Right forelimb (tissue), 1 donor: ENCODE results near the gene FGFRL1.
A peak's percentile ranks its signal among the peaks of the same experiment; 100 is the strongest.

Source experiments
- DNase-seq: peaks from one replicate; pipeline ENCODE4 v3.0.0-alpha.2; 2018

Gene FGFRL1, protein sequence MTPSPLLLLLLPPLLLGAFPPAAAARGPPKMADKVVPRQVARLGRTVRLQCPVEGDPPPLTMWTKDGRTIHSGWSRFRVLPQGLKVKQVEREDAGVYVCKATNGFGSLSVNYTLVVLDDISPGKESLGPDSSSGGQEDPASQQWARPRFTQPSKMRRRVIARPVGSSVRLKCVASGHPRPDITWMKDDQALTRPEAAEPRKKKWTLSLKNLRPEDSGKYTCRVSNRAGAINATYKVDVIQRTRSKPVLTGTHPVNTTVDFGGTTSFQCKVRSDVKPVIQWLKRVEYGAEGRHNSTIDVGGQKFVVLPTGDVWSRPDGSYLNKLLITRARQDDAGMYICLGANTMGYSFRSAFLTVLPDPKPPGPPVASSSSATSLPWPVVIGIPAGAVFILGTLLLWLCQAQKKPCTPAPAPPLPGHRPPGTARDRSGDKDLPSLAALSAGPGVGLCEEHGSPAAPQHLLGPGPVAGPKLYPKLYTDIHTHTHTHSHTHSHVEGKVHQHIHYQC

DNA sequence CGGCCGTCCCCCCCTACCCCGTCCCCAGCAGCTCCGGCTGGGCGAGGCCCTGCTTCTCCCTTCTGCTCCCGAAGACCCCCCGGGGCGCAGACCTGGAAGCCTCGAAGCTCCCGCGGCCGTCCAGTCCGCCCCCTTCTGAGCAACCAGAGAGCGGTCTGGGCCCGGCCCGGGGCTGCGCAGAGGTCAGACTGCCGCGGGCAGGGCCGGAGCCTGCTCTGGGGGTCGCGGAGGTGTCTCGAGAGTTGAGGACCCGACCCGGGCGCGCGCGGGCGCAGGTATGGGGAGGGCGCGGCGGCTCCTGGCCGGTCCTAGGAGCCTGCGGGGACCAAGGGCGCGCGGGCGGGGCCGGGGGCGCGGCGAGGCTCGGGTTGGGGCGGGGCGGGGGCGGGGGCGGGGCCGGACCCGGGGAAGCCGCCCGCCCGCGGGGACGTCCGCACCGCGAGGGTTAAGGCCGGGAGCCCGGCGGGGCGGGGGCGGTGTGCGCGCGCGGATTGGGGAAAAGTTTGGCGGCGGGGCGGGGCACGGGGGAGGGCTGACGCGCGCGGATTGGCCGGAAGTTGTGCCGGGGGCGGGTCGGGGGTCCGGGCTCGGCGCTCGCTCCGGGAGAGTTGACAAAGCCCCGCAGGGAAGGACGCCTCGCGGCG, at the start of gene FGFRL1:
Gene FGFRL1, plus strand, starts transcription at position 605 of the 644 bp plus-strand sequence. CDS start 860 bp downstream, outside the sequence.
- peak; percentile 97 for DNase-seq

DNA sequence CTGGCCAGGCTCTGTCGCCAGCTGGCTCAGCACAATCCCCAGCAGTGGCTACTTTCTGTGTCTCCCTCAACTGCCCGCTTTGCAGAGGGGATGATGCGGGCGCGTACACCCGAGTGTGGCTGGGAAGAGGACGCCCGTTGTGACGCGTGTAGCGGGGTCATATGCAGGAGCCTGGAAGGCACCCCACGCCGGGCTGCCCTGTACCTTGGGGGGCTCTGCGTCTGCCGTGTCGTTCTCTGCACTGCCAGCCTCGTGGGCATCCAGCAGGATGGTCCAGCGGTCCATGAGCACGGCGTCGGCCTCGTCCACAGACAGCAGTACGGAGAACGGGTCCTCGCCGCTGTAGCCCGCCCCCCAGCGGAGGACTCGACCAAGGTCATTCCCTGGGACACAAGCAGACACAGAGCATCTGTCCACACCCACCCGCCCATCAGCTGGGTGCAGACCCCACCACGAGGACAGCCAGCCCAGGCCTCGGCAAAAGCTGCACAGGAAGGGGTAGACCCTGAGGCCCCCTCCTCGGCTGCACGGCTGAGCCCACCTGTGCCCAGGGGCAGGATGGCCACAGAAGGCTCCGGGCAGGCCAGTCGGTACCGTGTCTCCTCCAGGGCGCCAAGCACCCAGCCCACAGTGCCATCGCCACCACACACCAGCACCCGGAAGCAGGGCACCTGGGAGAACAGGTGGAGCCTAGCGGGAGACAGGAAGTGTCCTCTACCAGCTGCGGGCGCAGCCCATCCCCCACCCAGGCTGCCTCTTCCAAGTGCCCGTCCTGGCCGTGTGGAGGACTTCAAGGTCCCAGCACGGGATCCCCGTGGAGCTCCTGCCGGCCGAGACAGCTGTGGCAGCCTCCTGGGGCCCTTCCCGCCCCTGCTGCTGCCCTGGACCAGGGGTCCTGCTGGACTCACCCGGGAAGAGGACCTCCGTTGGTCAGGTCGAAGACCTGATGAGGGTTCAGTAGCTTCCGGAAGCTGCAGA, 48.9 kb upstream of the FGFRL1 start:
- DNase-seq = peak; percentile 24

DNA sequence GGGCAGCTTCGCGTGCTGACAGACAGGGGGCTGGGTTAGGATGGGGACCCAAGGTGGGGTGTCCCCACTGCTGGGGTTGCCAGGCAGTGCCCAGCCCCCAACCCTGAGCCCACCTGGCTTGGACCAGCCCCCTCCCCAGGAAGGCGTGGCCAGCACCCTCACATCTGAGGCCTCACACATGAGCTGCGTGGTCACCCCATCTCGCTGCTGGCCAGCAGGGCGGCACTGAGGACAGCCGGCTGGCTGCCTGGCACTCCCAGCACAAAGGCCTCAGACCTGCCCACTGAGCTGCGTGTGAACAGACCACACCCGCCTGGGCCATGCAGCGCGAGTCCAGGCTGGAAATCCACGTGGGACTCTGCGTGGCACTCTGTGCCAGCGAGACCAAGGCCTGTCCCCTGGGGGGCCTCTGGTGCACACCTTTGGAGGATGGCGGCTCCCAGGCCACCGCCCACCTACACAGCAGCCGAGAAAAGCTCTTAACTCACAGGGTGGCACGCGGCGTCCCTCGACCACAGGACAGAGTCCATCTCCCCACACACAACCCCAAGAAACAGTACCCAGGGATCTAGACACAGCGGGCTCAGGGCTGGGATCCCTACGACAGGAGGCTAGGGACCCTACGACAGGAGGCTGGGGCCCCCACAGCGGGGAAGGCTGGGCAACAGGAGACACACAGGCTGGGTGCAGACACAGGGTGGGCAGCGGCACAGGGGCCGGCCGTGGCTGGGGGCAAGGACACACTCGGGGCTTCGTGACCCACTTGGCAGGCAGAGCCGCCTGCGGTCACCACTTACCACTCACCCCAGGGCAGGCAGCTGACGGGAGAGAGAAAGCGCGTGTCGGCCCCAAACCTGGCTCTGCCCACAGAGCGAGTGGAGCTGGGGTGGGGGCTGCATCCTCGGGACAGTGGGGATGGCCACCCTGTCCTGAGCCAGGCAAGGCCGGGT, 47.9 kb upstream of the FGFRL1 start:
- no peak for DNase-seq

DNA sequence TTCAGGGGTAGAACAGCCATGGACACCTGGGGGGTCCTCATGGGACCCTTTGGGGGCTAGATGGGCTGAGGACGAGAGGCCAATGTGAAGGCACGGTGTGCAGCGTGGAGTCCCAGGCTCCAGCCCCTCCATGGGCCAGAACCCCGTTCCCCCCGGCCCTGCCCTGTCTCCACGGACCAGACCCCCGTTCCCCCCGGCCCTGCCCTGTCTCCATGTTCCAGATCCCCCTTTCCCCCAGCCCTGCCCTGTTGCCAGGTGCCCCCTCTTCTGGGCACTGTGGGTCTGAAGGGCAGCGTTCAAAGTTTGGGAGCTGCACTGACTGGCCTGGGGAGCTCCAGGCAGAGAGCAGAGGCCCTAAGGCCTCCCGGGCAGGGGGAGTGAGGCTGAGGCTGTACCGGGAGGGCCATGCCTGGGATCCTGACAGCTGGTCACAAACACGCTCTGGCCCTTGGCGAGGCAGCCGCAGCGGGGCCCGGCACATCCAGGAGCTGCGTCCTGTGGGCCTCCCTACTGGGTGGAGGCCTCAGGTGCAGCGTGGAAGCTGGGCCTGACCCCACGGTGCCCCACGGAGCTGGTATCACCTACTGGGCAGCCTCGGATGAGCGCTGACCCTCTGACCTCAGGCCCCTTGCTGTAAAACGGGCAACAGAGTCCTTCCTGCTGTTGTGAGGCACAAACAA, 46.9 kb upstream of the FGFRL1 start:
- no peak for DNase-seq

DNA sequence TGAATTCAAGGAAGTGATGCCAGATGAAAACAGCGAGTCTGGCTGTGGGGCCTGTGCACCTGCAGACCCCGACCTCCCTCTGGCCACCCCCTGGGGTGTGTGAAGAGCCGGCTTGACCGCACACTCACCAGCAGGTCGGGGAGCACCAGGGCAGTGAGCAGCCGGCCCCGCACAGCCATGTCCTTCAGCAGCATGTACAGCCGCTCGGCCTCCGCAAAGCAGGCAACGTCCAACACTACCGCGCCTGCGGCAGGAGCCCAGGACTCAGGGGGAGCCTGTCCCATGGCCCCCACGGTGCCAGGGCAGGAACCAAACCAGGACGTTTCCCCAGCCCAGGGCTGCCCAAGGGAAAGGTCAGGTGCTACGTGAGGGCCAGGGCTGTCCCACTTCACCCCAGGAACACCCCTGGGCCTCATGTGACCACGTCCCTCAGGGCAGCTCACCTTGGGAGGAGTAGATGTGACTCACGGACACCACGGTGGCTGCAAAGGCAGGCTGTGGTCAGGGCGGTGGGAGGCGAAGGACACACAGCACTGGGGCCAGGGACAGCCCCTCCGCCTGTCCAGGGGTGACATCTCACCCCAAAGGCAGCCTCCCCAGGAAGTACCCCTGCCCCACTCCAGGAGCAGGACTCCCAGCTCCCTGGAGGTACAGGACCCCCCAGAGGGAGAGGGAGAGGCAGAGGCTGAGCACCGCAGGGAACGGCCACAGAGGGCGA, 46.2 kb upstream of the FGFRL1 start:
- no peak for DNase-seq

DNA sequence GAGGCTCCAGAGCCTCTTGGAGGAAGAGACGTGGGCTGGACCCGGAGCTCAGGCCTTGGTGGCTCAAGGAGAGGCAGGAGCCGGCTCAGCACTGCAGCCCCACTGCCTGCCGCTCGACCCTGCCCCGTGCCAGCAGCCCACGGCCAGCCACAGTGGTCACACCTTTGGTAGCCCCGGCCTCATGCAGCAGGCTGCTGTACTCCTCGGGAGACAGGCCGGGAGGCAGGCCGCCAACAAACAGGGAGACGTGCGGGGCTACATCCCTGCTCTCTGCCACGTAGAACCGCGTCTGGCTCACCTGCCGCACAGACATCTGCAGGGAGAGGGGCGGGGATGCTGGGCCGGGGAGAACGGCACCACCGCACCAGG, 45.7 kb upstream of the FGFRL1 start:
- no peak for DNase-seq

DNA sequence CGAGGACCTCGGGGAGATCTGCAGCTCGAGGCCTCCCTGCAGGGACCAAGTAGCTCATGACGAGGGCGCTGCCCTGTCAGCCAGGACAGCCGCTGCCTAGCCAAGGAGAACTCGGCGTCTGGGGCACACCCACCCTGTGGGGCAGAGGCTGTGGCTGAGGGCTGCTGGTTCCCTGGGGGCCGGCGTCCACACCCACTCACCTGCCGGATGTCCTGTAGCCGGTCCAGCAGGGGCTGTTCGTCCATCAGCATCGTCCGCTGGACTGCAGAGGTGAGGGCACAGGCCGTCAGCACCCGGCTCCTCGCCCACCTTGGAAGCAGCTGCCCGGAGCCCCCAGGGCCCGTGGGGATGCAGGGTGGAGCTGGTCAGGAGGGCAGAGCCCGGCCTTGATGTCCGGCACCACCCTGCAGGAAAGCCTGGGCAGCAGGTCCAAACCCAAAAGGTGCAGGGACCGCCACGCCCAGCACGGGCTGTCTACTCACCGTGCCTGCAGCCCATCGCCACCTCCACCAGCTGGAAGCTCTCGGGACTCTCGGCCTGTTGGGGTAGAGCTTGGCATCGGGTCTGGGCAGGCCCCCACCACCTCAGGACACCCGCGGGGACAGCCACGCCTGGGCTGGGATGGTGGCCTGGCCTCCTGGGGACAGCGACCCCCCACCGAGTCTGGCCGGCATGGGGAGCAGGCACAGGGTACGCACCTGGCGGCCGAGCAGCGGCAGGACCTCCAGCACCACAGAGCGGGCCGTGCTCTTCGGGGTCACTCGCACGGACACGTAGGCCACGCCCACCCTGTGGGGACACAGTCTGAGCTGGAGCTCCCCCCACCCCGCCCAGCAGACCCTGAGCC, 44.9 kb upstream of the FGFRL1 start:
- no peak for DNase-seq

DNA sequence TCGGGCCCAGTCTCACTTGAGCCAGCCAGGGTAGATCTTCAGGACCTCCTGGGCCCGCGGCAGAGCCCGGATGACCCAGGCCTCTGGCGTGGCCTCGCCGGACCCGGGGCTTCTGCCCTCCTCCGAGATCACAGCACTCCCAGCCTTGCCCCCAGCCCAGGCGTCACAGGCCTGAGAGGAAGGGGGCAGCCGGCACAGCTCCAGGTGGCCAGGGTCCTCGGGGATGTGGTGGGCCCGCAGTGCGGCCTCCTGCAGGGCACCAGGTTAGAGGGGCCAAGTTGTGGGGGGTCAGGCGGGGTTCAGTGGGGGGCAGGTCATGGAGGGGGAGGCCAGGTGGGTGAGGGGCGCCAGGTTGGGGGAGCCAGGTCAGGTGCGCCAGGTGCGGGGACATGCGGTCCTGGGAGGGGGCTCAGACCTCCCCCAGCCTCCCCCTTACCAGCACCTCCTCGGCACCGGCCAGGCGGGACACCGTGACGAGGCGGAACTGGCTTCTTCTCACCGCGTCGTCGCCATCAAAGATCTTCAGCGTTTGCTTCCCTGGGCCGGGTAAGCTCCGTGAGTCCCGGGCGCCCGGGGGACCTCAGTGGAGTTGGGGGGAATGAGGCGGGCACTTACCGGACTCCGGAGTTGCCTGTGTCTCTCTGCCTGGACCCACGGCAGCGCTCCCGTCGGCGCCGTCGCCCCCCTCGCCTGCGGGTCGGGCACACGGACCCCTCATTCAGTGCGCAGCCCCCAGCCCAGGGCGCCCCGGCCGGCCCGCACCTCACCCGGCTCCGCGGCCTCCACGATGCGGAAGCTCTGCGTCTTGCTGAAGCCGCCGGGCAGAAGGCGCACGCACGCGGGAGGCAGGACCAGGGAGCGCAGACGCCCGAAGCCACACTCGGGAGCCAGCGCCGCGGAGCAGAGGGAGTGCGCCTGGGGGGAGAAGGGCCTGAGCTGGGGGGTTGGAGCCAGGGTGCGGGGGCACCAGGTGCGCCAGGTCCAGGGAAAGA, 44.0 kb upstream of the FGFRL1 start:
- no peak for DNase-seq

DNA sequence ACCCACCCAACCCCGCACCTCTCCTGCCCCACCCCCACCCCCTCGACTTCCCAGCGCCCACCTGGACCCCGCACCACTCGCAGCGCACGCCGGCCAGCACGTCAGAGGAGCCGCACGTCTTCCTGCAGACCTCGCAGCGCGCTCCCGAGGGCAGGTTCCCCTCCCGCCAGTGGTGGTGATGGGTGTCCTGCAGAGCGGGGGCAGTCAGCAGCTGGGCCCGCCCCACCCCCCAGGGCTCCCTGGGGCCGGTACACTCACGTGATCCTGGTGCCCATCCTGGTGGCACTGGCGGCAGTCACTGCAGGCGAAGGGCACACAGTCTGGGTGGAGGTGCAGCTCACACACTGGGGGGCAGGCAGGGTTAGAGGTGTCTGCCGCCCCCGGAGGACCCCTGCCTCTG, 43.2 kb upstream of the FGFRL1 start:
- DNase-seq = no peak

DNA sequence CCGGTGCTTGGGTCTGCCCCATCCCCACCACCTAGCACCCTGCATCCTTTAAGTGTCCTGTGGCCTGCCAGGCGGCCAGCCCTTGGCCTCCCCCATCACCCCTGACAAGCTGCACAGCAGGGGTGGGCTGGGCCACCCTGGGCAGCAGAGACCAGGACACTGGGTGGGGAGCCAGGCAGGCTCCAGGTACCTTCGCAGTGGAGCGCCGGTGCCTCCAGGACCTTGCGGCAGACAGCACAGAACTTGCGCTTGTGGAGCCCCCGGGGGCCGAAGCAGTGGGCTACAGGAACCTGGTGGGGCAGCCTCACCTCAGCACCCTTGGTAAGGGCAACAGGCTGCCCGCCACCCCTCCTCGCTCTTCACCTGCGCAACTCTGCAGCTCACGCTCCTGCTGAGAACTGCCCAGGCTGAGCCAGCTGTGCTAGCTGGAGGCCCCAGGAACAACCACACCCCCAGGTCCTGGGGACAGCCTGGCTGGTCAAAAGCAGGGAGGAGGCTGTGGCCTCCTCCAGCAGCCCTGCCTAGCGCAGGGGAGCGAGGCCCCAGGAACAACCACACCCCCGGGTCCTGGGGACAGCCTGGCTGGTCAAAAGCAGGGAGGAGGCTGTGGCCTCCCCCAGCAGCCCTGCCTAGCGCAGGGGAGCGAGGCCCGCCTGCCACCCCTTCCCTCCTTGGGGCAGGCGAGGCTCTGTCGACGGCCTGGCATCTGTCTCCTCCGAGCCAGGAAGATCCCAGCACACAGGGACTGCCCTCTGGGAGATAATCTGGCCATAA, 42.6 kb upstream of the FGFRL1 start:
- no peak for DNase-seq

DNA sequence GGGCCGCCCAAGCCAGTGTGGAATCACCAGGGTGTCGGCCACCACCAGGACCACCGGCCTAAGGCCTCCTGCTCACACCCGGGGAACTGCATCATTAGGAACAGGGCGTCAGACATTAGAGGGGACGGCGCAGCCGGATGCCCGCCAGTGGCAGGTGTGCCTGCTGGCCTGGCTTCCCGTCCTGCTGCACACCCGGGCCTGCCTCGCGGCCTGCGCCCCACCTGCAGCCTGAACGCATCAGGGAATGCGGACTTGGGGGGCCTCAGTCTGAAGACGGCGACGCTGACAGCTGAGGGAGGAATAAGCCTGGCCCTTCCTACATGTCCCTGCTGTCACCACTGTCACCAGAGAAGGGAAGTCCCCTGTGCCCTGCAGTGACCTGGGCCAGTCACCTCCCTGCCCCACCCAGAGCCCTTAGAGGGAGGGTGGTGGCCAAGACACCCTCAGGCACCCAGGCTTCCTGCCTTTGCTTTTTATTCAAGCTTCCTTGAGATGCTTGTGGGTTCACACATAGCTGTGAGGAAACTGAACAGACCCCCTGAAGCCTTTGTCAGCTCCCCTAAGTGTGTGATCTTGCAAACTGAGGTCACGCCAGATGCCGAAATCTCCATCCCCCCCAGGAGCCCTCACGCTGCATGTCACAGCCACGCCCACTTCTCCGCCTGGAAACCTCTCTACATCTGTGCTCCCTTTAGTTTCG, 41.2 kb upstream of the FGFRL1 start:
- DNase-seq = no peak

DNA sequence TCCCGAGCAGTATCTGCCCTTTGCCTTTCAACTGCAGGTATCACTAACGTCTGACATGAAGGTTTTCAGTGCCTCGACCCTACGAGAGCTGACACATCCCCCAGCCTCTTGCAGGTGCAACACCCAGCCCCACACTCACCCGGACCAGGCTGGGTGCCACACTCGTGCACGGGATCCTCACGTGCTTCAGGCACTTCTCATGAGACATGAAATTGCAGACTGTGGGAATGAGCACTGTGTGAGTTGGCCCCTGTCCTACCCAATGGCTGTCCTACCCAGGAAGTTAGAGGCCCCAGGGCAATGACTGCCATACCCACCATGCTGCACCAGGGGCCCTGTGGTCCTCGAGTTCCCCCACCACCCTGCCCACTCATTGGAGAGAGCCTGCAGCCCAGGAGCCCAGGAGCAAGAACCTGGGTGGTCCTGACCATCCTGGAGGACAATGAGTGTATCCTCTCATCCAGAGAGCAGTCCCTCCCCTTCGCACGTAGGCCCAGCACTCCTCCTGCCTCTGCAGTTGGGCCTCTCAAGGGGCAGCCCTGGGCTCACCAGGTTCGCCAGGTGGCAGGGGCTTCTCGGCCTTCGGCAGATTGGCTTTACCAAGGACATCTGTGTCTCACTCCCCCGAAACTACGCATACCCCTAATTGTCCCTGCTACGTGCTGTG, 40.4 kb upstream of the FGFRL1 start:
- DNase-seq = no peak

DNA sequence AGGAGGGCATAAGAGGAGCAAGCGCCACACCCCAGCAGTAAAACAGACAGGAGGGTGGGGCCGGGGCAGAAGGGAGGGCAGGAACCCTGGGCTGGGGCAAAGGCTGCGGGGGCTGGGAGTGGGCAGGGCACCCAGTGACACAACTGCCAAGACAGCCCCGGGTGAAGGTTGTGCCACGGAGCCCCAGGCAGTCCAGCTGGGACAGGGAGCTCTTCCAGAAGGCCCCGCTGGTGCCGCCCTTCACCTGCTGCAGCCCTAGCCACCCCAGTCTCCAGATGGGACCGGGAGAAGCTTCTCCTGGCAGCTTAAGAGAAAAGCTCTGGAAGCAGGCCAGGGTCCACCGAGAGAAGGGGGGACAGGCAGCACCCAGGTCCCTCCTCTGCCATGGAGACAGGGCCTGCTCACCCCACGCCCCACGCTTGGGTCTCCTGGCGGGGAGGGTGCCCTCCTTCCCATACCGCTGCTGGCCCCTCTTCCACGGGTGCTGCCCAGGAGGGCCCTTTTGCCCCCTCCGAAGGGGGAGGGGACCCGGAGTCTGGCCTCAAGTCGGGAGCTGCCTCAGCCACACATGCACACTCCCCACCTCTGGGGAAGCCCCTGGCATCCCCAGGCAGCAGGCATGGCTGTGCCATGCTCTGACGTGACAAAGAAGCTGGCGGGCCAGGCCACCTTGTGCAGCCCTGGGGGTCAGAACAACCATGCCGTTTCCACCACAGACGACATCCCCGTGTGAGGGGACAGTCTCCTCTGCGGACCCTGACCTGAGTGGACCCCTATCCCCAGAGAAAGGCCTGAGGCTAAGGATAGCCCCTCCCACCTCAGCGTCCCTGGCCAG, 39.5 kb upstream of the FGFRL1 start:
- DNase-seq = no peak

DNA sequence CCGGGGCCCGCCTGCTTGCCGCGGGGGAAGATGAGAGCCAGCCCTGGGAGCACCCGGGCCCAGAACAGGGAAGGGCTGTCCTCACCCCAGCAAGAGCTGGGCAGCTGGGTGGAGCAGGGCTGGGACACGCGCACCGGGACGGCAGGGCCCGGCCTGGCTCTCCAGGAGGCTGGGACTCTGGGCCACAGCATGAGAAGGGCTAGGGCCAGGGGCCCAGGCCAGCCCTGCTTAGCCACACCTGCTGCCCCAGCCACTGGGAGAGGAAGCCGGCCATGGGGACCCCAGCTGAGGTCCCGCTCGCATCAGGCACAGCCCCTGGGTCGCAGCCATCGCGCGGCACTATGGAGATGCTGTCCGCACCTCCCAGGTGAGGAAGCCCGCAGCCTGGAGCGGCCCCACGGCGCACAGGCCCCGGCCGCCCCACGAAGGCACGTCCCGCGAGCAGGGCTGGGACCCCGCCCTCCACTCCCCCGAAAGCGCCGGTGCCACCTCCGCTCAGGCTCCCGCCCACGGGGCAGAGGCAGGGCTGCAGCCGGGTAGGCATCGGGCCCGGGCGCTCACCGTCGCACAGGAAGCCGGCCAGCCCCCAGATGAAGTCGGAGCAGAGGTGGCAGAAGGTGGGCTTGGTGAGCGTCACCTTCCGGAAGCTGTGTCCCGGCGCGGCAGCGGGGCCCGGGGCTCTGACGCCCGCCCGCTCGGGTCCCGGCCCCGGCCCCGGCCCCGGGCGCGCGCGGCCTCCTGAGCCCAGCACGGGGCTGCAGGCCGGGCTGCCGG, 38.6 kb upstream of the FGFRL1 start:
- DNase-seq = no peak
